Hematopoietic multipotent progenitor cell treated with erythropoietin and hydrocortisone succinate and interleukin-3 and kit ligand, for 15 days (in vitro differentiated cells): ENCODE measurements around the gene ESR2.
A peak's percentile ranks its signal among the peaks of the same experiment; 100 is the strongest.
"Not testable (repeated sequence)": the region's sequence is repeated elsewhere in the genome, so short reads cannot be mapped to it uniquely, and the experiment has no call there.

Source experiments
- DNase-seq: peaks from one replicate; pipeline ENCODE4 v3.0.0-alpha.2; 2015; ENCODE audit warnings: low spot score

The ESR2 gene

DNA sequence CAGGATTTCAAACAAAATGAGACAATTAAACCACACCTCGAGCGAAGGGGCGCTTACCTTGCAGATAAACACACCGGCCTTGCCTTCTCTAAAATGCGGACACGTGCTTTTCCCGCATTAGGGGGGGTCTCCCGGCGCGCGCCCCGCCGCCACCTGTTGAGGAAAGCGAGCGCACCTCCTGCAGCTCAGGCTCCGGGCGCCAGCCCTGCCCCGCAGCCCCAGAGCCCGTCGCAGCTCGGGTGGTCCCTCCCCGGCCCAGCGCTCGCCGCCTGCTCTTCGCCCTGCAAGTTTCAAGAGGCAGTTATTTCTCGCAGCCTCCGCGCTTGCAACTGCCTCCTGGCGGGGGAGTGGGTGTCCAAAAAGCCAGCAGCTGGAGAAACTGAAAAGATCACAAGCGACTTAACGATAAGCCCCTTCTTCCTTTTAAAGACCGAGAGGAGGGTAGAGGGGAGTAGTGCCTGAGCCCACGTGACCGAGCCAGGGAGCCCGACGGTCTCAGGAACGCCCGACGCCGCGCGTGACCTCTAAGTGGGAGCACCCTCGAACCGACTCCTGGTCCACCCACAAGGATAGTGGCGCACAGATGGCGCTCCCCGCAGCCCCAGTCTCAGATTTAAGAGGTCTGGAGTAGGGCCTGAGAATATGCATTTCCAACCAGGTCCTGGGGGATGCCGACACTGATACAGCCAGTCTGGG, at the start of gene ESR2:
ESR2 (minus strand) TSS at position 396 of the 696 bp plus-strand sequence. CDS start 11,386 bp downstream, outside the sequence.
- no peak for DNase-seq

GRCh38 chr14:64340560-64341196, 46.5 kb upstream of the ESR2 start:
- no peak for DNase-seq

DNA sequence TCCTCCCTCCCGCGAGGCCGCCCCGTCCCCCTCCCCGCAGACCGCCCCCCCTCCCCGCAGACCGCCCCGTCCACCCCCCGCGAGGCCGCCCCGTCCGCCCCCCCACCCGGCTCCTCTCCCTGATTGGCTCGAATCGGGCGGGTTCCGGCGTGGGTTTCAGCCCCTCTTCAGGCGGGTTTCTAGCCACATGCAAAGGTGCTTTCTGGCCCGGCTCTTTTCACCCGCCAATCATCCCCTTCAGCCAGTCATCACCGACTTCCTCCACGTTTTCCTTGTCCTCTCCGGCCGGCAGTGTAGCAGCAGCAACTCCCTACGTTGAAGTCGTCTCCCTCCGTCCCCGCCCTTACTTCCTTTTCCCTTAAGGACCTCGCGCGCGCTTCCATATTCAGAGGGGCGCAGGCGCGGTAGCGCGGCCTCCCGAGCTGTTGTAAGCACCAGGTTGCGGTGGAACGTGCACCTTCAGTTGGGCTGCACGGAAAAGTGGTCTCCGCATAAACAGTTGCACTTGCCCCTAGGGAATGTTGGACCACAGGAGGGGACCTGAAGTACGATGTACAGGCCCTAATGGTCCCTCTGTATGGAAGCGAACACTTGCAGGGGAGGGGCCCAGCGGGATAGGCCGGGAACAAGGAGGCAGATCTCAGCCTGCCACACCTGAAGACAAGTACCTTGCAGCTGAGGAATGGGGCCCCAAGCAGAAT, 44.6 kb upstream of the ESR2 start:
- DNase-seq = peak; percentile 19

- peak; percentile 24 for DNase-seq
These were observed 43.9 kb upstream of the ESR2 start for GRCh38 chr14:64337888-64338615.

GRCh38 chr14:64329149-64329548, 35.0 kb upstream of the ESR2 start:
- no peak for DNase-seq

GRCh38 chr14:64326502-64326901, 32.3 kb upstream of the ESR2 start:
- DNase-seq = no peak

DNA sequence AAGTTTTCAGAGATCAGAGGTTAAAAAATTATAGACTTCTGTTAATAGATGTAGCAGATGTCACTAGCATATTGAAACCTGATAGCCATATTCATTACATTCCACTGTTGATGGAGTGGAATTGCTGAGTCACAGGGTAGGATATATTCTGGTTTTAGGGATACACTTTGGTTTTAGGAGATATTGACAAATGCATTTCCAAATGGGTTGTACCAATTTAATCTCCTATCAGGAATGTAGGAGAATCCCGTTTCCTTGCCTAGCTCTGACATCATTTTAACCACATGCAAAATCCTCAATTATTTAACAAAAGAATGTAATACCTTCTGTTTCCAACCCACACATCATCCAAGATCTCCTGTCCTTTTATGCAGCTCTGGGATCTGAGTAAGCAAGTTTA, 30.7 kb upstream of the ESR2 start:
- no peak for DNase-seq

DNA sequence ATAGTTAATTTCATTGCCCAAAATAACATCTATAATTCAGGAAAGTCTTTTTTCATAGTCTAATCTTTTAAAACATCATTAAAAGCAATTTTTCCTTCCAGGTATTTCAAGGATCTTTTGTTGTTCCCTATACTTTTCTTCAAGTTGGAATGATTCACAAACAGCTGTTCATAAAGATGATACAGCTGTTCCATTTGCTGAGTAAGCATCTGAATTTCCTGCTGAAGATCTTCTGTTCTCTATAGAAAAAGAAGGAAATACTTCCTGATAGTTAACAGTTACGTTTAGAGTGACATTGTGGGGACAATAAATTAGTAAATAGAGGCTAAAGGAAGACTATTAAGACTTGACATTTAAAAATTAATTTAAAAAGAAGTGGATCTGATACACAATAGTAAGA, 30.3 kb upstream of the ESR2 start:
- DNase-seq = no peak

DNA sequence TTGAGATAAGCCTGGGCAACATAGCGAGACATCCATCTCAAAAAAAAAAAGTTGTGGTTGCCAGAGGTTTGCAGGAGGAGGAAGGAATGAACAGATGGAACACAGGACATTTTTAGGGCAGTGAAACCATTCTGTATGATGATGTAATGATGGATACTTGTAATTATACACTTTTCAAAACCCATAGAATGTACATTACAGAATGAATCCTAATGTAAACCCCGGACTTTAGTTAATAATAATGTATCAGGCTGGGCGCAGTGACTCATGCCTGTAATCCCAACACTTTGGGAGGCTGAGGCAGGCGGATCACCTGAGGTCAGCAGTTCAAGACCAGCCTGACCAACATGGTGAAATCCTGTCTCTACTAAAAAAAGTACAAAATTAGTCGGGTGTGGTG, 26.2 kb upstream of the ESR2 start:
- DNase-seq = not testable (repeated sequence)

DNA sequence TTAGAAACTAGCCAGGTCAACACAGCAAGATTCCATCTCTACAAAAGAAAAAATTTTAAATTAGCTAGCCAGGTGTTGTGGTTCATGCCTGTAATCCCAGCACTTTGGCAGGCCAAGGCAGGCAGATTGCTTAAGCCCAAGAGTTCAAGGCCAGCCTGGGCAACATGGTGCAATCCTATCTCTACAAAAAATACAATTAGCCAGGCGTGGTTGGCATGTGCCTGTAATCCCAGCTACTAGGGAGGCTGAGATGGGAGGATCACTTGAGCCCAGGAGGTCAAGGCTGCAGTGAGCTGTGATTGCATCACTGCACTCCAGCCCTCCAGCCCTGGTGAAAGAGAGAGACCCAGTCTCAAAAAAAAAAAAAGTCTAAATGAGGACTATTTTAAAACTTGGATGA, 24.5 kb upstream of the ESR2 start:
- DNase-seq = not testable (repeated sequence)

- DNase-seq = peak; percentile 66
These were observed 9.3 kb upstream of the ESR2 start for GRCh38 chr14:64303471-64303917.

DNA sequence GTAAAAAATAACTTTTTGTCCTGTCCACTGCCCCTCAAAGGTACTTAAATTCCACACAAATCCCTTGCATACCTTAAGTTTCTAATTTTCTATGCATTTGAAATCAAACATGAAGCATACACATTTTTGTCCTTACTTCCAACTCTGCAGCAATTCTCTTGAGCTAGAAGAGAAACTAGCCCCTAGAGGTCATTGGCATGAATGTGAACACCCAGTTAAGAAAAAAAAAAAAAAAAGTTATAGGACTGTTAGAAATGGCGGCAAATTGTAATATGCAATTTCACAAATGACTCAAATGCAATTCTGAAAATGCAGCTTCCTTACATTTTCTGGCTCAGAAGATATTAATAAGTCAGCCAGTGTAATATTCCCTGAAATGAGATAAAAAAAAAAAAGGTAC, 4.6 kb upstream of the ESR2 start:
- DNase-seq = no peak

GRCh38 chr14:64296561-64296960, 2.4 kb upstream of the ESR2 start:
- no peak for DNase-seq

GRCh38 chr14:64294672-64295413, 672 bp upstream of the ESR2 start:
- DNase-seq = peak; percentile 55

GRCh38 chr14:64292197-64292596, 2.0 kb downstream of the ESR2 start:
- DNase-seq = no peak

- DNase-seq = no peak
These were observed 4.6 kb downstream of the ESR2 start for GRCh38 chr14:64289571-64289970.

- DNase-seq = no peak
These were observed 12.4 kb downstream of the ESR2 start for GRCh38 chr14:64281805-64282204.

DNA sequence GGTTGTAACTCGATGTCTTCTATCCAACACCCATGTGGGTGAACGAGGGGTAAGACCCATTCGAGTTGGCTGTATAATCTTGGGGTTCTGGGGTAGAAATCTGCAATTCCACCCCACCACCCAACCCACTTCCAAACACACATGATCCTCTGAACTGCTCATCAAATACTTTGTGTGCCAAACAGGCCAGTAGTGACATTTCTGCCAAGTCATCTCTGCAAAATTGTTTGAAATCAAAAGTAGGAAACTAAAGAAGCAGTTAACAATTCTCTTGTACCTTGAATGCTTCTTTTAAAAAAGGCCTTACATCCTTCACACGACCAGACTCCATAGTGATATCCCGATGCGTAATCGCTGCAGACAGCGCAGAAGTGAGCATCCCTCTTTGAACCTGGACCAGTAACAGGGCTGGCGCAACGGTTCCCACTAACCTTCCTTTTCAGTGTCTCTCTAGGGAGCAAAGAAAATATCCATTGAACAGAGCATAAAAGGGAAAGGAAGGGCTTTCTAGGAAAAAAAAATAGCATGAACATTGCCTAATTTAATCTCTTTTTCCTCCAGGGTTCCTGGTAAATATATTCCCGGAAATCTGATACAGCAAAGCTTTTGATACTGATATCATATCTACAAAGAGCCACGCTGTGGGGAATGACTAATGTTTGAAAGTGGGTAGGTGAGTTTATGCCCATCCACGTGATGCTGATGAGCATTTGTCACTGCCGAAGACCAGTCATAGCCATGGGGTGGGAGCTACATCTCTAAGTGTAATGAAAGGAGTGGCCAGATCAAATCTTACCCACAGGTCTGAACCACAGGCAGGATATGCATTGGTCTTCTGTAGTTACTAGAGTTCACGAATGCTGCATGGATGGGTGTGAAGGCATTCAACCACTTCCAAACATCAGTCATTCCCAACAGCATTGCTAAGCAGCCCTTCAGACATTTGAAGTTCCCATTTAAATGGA, 14.2 kb downstream of the ESR2 start:
- peak; percentile 54 for DNase-seq

- DNase-seq = no peak
These were observed 15.7 kb downstream of the ESR2 start for GRCh38 chr14:64278458-64278857.

- DNase-seq = no peak
These were observed 22.2 kb downstream of the ESR2 start for GRCh38 chr14:64272019-64272418.

- no peak for DNase-seq
These were observed 27.9 kb downstream of the ESR2 start for GRCh38 chr14:64266239-64266638.
